Suppressor macrophage treated with lipopolysaccharide for 4 hours (primary cell): Measurements from ENCODE around the gene SLC35F3.
"Not testable (repeated sequence)": the region's sequence is repeated elsewhere in the genome, so short reads cannot be mapped to it uniquely, and the experiment has no call there.

Experiments
- DNase-seq: peaks from one replicate; pipeline ENCODE4 v3.0.0-alpha.2; 2020

Gene SLC35F3

GRCh38 chr1:234300096-234300495 is 395.6 kb downstream of the SLC35F3 start:
- DNase-seq, result no peak

- DNase-seq, result not testable (repeated sequence)
These were observed 397.2 kb downstream of the SLC35F3 start for GRCh38 chr1:234301663-234302062.

GRCh38 chr1:234302354-234302962 is 398.0 kb downstream of the SLC35F3 start:
- peak; percentile 56 for DNase-seq

GRCh38 chr1:234303231-234303630 is 398.8 kb downstream of the SLC35F3 start:
- DNase-seq, result no peak

DNA sequence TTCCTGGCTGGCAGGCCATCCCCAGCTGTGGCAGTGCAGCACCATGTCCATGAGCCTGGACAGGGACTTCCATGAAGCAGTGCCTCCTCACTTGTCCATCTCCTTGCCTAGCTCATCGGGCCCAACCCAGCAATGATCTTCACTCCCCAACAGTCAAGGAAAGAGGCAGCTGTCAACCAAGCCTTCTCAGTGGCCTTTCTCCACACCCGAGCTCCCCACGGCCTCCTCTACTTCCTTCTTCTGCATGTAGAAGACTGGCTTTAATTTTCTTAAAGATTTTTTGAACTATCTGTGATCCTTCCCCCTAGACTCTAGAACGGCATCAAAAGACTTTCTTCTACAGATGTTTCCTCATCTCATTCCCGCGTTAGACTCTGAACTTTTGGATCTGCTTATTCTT is 403.2 kb downstream of the SLC35F3 start:
- no peak for DNase-seq

GRCh38 chr1:234309243-234309597 is 404.7 kb downstream of the SLC35F3 start:
- no peak for DNase-seq

DNA sequence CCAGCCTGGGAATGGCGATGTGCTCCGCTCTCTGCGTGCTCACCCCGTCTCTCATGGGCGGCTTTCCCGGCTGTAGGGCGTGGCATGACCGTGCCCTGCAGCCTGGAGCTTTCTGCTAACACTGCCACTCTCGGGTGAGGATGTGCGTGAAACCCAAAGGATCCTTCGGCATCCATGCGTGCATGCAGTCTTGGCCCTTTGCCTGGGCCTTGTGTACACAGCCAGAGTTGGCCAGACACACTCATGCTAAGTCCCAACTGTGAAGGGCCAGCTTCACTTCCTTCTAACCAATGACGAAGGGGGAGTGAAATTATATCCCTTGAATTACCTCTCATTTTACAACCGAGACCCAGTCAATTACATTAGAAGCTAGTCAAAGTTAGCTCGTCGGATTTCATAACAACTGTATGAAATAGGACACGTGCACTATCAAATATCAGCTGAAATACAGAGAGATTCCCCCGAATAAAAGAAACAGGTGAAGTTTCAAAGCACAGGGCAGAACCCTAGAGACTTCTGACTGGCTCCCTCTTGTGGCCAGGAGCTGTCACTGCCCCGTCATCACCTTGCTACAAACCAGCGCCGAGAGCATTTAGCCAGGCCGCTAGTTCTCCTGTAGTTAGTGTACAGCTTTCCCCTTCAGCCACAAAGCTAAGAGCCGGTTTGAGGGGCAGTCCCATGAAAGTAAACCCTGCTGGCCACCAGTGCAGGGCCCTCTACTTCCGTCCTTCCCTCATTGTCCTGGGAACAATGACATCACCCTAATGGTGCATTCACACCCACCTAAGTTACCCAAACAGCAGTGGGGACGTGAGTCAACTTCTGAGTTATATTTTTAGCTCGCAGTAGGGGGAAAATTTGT is 405.4 kb downstream of the SLC35F3 start:
- peak; percentile 61 for DNase-seq

DNA sequence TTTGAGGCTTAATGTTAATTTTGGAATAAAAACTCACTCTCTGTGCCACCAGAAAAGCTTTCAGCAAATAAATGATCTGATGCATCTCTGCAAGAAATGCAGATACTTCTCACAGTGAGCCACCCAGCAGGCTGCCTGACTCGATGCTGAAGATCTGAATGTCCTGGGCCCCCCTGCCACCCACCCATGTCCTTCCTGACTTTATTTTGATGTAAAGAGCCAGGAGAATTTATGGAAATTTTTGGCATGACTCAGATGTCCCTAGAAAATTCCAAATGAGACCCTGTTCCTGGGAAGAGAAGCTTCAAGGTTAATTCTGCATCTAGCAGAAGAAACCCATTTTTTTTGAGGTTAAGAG is 406.0 kb downstream of the SLC35F3 start:
- DNase-seq, result no peak

- no peak for DNase-seq
These were observed 406.9 kb downstream of the SLC35F3 start for GRCh38 chr1:234311414-234311813.

DNA sequence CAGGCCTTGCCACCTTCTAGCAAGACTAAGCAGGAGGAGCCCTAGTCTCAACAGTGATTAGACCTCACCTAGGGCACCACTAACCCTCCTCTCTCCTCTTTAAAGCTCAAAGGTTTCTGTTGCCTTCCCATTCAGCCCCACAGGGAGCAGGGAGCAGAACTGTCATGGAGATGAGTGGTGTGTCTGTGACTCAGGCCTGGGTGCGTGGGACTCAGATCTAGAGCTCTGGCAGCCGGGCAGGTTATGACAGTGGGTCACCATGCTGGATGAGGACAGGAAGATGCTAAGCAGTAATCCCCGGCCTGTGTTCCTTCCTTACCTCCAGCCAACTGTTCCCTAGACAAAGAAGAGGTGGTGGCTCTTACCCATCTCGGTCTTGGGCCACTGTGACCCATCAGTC is 408.7 kb downstream of the SLC35F3 start:
- no peak for DNase-seq

DNA sequence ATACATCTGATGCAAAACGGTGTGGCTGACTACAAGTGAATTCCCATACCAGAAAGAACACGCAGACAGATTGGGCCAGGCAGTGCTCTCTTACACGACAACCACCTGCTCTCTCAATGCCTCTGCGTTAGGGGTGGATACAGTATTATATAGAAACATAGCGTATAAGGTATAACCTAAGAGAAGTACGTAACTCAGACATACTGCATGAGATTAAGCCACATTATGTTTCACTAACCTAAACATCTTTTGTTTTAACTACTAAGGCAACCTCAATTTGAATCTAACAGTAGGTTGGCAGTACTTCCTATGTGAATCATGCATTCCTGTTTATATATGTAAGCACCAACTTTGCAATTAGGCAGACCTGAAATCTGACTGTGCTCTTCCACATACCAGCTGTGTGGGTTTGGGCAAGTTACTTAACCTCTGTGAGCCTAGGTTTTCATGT is 410.6 kb downstream of the SLC35F3 start:
- peak; percentile 29 for DNase-seq

GRCh38 chr1:234315588-234315987 is 411.1 kb downstream of the SLC35F3 start:
- no peak for DNase-seq

DNA sequence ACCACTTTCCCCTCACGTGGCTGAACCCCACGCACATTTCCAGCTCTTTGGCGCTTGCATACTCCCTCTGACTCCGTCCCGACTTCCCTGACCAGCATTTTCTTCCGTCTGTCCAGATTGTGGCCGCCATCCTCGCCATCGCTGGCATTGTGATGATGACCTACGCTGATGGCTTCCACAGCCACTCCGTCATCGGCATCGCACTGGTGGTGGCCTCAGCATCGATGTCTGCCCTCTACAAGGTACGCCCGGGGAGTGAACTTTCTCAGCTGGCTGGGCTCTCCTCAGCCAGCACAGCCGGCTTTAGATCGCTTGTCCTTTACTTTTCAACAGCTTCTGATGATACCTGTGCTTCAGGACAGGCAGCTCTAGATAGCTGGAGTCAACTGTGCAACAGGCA is 412.0 kb downstream of the SLC35F3 start:
- DNase-seq, result no peak

DNA sequence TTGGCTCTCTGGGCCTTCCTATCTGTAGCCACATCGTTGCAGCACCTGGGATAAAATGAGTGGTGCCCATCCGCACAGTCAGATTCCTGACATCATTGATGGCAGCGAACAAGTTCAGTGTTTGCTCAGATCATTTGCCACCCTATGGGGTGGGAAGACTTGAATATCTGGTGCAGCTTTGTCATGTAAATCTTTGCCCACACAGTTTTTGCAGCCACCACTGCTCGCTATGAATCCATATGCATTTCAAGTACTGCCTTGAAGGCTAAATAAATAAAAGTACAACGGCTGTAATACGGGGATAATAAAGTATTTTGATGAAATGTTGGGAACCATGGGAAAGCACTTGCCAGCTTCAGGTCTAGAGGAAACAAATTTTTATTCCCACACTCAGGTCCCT is 412.5 kb downstream of the SLC35F3 start:
- DNase-seq, result no peak

GRCh38 chr1:234320069-234320468 is 415.6 kb downstream of the SLC35F3 start:
- DNase-seq, result no peak

DNA sequence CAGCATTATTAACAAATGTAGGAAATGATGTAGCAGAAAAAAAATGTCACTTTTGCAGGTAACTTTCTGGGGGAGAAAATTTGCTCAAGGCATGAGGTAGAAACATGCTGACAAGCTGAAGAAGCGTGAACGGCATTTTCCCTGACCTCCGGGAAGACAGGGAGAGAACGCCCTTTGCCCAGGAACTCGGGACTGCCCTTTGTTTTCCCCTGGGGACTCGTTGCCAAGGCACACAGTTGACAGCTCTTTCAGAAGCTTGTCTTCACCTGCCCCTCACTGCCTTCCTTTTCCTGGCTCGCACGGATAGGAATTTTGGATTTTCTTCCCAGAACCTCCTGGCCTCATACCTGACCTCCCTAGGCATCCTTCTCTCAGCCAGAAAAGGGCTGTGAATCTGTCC is 416.1 kb downstream of the SLC35F3 start:
- DNase-seq, result no peak

DNA sequence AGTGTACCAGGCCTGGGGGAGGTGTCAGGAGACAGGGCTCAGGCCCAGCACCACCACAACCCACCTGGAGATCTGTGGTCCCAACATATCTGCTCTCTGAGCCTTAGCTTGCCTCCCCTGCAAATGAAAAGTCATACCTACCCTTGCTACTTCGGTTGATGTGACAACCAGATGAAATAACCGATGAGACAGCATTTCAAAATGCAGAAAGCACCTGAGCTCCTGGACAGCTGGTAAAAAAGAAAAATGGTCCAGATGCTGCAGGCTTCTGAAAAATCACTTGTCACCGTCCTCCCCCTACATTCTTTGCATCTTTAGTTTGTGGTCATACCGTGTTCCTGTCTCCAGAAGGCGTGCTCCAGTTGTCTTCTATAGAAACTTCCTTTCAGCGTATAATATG is 416.8 kb downstream of the SLC35F3 start:
- no peak for DNase-seq

- no peak for DNase-seq
These were observed 417.6 kb downstream of the SLC35F3 start for GRCh38 chr1:234322097-234322496.

DNA sequence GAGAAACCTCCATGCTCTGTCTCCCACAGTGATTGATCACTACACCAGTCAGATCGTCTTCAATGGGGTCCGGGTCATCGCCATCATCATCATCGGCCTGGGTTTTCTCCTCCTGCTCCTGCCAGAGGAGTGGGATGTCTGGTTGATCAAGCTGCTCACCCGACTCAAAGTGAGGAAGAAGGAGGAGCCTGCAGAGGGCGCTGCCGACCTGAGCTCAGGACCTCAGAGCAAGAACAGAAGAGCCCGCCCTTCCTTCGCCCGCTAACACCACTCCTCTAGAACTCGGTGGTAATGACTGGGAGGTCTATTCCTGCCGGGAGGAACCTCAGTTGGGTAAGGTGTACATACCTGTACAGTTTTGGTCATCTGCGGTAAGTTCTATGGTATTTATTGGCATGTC is 418.5 kb downstream of the SLC35F3 start:
- peak; percentile 72 for DNase-seq

DNA sequence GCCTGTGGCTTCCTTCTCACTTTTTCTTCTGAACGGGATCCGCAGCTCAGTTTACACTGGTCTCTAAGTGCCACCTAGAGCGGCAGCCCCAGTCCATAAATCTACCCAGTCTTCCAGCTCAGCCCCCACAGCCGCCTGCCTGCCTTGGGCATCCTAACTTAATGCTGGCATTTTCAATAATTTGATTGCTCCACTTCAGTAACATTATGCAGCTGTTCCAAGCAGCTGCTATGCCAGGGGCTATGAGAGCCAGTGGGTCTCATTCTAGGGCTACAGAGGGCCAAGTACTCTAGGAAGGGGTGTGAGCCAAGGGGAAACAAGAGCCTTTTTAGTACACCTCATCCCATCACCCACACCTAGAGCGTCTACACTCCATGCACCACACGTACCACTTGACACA is 420.3 kb downstream of the SLC35F3 start:
- DNase-seq, result no peak

DNA sequence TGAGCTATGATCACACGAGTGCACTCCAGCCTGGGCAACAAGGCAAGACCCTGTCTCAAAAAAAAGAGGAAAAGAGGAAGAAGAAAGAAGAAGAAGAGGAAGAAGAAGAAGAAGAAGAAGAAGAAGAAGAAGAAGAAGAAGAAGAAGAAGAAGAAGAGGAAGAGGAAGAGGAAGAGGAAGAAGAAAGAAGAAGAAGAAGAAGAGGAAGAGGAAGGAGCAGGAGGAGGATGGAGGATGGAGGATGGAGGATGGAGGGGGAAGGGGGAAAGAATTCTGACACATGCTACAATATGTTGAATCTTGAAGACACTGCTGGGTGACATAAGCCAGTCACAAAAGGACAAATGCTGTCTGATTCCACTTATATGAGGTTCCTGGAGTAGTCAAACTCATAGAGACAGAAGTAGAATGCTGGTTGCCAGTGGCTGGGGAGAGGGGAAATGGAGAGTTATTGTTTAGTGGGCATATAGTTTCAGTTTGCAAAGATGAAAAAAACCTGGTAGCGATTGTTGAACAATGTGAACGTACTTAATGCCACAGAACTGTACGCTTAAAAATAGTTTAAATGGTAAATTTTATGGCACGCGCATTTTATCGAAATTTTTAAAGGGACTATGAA is 421.5 kb downstream of the SLC35F3 start:
- DNase-seq, result no peak

GRCh38 chr1:234326497-234327366 is 422.3 kb downstream of the SLC35F3 start:
- DNase-seq, result peak; percentile 75

DNA sequence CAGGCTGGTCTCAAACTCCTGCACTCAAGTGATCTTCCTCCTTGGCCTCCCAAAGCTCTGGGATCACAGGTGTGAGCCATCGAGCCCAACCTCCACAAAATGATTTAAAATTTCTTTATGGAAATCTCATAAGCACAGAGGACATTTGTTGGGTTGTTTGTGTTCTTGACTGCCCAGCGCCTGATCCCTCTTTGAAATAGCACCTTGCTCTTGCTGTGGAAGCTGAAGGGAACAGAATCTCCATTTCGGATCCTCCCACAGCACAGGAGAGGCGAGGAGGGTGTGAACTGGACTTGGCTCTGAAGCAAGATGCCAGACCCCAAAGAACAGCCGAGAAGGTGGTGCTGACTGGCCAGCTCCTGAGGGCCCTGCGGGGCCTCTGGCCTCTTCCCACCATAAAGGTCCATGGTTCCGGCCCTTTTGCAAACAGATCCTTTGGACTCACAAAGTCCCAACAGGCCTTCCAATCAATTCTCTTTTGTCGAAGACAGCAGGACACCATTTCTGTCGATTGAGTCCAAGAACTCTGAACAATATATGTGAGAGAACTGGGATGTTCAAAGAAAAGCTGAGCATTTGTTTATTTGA is 423.2 kb downstream of the SLC35F3 start:
- no peak for DNase-seq
